ENCODE data around the gene NRL.
A peak's percentile ranks its signal among the peaks of the same experiment; 100 is the strongest.
"Not testable (repeated sequence)": the region's sequence is repeated elsewhere in the genome, so short reads cannot be mapped to it uniquely, and the experiment has no call there.

NRL gene

DNA sequence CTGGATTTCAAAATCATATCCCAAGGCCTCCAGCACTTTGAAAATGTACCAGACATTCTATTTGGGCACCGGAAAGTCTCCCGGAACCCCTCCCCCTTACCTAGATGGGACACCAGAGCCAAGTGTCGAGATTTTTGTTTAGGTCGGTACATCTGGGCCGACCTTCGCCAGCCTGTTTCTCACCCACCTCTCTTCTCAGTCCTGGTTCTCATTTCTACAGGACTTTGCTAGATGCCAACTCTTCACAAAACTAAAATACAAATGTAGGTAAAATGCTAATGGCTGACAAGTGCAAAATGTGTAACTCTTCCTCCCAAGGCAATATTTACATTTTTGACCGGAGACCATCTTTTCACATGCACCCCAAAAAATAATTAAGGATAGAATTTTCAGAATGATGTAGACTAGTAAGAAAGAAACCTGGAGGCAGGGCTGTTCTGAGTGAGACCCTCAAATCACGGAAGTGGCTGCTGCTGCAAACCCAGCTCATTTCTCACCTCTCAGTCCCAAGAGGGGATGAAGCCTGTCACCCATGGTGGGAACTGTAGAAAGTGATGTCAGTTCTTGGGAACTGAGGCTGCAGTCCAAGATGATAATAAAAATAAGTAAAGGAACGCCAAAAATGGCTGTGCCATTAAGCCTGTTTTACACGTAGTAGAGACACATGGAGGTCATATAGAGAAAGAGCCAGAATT lies 77.6 kb downstream of the NRL start:
- intact Hi-C loops (cut with DNase I) = loop anchor here (1.0 kb wide), 1 partner anchor 23 kb away; no protein-coding TSS in a partner anchor
- not testable (repeated sequence) for DNase-seq

DNA sequence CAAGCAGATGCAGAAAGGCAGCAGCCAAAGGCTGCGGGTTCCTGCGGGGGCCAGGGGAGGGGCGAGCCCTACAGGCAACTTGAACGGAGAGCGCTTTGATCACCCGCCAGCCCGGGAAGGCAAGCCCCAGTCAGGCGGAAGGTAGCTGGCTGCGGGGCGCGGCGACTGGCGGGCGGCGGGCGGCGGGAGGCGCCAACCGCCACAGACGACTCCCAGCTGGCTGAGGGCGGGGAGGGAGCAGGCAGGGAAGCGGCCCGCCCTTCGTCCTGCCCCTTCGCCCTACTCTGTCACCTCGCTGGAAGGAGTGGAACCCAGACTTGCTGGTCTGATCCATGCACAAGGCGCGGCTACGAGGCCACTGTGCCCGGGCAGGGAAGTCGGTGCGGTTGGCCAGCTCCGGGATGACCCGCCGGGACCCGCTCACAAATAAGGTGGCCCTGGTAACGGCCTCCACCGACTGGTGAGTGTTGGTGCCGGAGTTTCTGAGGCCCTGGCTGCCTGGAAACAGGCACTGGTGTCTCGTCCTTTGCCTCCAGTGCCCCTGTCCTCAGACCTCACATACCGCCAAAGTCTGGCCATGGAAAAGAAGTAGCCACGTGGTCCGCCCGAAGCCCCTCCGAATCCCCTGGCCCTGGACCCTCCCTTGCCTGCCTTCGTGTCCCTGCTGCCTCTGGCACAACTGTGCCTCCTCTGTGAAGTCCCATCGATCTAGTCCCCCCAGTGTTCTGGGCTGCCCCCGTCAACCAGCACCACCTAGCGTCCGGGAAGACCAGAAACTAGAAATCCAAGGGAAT lies 78.4 kb downstream of the NRL start:
- intact Hi-C loops (cut with DNase I) = loop anchor here (1.0 kb wide), 1 partner anchor 22 kb away; no protein-coding TSS in a partner anchor

DNA sequence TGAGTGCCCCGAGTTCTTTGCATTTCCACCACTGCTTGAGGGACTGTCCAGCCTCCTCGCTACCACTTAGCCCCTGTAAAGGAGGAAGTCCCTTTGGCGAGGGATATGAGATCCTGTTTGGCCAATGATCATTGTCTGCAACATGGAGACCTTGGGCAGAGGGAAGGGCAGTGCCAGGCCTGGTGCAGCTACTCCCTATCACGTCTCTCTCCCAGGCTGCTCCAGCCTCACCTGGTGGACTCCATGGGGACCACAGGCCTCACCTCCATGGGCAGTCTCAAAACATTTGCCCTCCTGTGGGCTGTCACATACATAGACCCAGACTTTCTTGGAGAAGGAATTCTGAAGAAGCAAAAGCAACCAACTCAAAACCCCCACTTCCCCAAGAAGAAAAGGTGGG lies 79.0 kb downstream of the NRL start:
- not testable (repeated sequence) for DNase-seq
- intact Hi-C loops (cut with DNase I) = loop anchor here (1.0 kb wide), 1 partner anchor 21 kb away; no protein-coding TSS in a partner anchor

More for the DNA sequence above, 78.4 kb downstream of the NRL start:
- DNase-seq = peak; percentile 59 to 97 (median 78)

DNA sequence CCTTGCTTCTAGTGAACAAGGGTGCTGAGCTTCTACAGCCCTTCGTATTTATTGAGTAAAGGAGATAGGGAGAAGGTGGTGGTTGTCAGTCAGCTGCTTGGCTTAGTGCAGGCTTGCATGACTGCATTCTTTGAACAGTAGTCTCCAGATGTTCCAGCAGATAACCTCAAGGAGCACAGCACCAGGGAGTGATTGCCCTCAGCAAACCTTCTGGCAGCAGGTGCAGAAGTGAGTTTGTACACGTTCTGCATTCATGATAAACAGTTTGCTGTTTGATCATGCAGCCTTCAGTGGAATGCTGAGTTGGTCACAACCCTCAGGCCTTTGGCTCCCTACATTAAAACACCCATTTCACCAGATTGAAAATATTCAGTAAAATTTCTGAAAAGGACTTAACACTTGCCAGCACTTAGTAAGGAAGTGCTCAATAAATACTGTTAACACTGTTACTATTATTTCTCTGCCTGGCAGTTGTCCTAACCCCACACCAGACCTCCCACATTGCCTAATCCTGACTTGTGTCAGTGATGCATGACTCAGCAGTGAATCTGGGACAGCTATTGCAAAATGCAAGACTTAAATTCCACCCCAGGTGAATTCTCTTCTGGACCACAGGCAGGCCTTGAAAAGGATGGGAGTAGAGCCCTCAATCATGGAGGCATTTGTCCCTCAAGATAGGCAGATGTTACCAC lies 81.9 kb downstream of the NRL start:
- intact Hi-C loops (cut with DNase I) = no loop called here

DNA sequence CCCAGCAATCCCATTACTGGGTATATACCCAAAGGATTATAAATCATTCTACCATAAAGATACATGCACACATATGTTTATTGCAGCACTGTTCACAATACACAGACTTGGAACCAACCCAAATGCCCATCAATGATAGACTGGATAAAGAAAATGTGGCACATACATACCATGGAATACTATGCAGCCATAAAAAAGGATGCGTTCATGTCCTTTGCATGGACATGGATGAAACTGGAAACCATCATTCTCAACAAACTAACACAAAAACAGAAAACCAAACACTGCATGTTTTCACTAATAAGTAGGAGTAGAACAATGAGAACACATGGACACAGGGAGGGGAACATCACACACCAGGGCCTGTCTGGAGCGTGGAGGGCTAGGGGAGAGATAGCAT lies 83.4 kb downstream of the NRL start:
- DNase-seq; intact Hi-C loops (cut with DNase I): not testable (repeated sequence)

More for the DNA sequence above, 81.9 kb downstream of the NRL start:
- DNase-seq = no peak

DNA sequence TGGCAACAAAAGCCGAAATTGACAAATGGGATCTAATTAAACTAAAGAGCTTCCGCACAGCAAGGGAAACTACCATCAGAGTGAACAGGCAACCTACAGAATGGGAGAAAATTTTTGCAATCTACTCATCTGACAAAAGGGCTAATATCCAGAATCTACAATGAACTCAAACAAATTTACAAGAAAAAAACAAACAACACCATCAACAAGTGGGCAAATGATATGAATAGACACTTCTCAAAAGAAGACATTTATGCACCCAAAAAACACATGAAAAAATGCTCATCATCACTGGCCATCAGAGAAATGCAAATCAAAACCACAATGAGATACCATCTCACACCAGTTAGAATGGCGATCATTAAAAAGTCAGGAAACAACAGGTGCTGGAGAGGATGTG lies 85.1 kb downstream of the NRL start:
- intact Hi-C loops (cut with DNase I); DNase-seq: not testable (repeated sequence)
